Thyroid gland (tissue), 4 donors: ENCODE data around the gene ERICH6B.

Experiments used
- POLR2A ChIP-seq, 2 donors: fragments of 450-650 bp; IDR thresholded peaks; one replicate each; pipeline ENCODE4 v1.6.1; 2017; ENCODE audit warnings: antibody characterized with exemption in 2 of 2, mild to moderate bottlenecking in 2 of 2, moderate library complexity in 1 of 2
- TF ChIP-seq, protein P1 (sequence below), 6 experiments: fragments of 200-600 bp in 3 of 6; fragments of 450-650 bp in 3 of 6; sonication (generic) in 3 of 6; IDR thresholded peaks; one replicate each; pipeline ENCODE4 v1.5.1; 2016 to 2019; ENCODE audit warnings: antibody characterized with exemption in 6 of 6, mild to moderate bottlenecking in 2 of 6, inconsistent platforms in 1 of 6, moderate library complexity in 1 of 6

DNA sequence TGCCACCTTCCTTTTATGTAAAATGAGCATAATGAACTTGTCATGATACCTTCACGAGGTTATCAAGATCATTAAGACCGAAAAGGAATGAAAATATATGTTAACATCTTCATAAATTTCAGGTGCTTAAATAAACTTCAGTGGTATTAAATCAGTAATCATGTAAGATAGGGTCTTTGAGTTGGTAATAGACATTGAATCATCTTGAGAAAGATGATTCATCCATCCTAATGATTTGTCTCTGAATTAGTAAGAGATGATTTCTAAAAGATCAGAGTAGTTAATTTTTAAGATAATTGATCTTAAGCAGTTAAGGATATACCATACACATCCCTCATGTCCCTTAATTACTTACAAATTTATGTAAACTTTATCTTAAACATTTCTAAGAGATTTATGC lies 98.8 kb downstream of the ERICH6B start:
- TF ChIP-seq, protein P1, sequence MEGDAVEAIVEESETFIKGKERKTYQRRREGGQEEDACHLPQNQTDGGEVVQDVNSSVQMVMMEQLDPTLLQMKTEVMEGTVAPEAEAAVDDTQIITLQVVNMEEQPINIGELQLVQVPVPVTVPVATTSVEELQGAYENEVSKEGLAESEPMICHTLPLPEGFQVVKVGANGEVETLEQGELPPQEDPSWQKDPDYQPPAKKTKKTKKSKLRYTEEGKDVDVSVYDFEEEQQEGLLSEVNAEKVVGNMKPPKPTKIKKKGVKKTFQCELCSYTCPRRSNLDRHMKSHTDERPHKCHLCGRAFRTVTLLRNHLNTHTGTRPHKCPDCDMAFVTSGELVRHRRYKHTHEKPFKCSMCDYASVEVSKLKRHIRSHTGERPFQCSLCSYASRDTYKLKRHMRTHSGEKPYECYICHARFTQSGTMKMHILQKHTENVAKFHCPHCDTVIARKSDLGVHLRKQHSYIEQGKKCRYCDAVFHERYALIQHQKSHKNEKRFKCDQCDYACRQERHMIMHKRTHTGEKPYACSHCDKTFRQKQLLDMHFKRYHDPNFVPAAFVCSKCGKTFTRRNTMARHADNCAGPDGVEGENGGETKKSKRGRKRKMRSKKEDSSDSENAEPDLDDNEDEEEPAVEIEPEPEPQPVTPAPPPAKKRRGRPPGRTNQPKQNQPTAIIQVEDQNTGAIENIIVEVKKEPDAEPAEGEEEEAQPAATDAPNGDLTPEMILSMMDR (IDR thresholded peaks at IDR 0.05): no peak
- no peak for TF ChIP-seq POLR2A (IDR thresholded peaks at IDR 0.05)
